HG03064 (cell line): ENCODE data around the gene ST6GALNAC6.
"Not testable (repeated sequence)": the region's sequence is repeated elsewhere in the genome, so short reads cannot be mapped to it uniquely, and the experiment has no call there.

Experiments used
- ATAC-seq: cut with Tn5 transposase; IDR thresholded peaks from one replicate; pipeline ENCODE4 v1.9.1; 2021; ENCODE audit warnings: low read depth; ENCODE audit not compliant: unreplicated experiment

ST6GALNAC6 gene

DNA sequence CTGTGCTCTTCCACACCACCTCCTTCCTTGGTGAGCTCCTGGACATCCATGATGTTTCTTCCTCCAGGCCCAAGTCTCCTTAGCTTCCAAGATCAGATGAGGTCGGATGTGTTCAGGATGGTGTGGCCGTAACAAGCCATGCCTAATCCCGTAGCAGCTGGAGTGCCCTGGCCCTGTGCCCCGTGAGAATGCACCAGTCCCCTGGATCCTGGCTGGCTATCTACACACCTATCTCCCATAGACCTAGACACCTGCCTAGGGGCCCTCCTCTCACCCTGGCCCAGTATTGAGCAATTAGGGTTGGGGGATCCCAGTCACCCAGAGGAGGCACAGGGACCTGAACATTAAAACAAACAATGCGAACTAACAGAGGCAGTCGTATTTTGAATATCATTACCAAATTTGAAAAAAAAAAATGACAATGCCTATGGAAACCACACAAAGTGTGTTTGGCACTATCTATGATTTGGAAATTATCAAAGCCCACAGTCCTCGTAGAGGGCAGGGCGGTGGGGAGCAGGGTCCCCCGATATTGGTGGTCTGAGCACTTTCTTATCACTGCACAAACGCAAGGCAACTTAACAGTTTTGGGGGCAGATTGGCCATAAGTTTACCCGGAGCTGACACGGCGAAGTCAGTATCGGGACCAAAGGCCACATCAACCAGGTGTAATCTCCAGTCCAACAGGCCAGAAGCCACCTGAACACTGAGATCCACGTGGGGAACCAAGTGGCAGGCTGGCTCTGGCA lies 58.1 kb downstream of the ST6GALNAC6 start:
- no peak for ATAC-seq

DNA sequence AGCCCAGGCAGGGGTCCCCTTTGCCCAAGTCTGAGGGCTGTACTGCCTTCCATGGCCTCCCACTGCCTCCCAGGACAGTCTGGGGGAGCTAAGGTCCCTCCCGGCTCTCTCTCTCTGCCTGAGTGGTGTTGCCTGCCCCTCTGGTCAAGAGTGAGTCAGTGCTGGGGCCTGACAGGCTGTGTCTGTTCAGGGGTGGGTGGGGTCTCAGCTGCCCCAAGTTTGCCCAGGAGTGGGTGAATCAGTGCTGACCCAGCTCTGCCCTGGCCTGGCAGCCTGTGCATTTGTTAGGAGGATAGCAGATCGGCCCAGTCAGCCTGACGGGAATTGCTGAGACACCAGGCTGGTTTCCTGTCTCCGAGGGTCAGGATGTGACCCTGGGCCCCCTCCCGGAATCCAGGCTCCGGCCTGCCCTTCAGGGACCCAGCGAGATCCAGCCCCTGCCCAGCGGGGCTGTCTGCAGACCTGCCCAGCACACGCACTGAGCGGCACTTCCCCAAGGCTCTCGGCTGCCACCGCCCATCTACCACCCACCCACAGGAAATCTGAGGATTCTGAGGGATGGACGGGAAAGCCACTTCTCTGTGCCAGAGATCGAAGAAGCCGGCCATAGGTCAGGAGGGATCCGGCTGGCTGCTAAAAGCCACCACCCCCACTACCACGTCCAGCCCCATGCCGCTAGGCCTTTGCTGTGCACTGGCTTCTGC lies 60.9 kb downstream of the ST6GALNAC6 start:
- no peak for ATAC-seq

DNA sequence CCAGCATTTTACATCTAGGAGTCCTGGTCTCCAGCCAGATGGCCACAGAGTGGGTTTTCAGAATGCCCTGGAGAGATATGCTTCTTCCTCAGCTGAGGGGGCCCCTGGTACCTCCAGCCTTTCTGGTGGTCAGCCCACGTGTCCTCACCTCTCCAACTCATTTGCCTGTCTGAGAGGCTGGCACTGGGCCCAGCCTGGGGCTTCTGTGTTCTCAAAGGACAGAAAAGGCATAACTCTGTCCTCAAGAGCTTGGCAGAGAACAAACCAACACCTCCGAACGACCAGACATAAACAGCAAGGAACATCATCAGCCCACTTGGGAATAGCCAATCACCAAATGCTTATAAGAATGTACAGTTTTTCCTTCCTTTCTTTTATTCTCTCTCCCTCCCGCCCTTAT lies 62.1 kb downstream of the ST6GALNAC6 start:
- no peak for ATAC-seq

GRCh38 chr9:127836561-127836960 lies 62.8 kb downstream of the ST6GALNAC6 start:
- not testable (repeated sequence) for ATAC-seq

GRCh38 chr9:127835991-127836516 lies 63.3 kb downstream of the ST6GALNAC6 start:
- no peak for ATAC-seq
